Activated T-cell treated with anti-CD3 and anti-CD28 coated beads, Interleukin-2, amount 50 U/mL, for 48 hours (primary cell): ENCODE data around the gene TF.

Experiments
- DNase-seq, 2 experiments: peaks; one replicate each; pipeline ENCODE4 v3.0.0-alpha.2; 2020

The TF gene

GRCh38 chr3:133820889-133821675 lies 74.9 kb downstream of the TF start:
- no peak for DNase-seq

- no peak for DNase-seq
These were observed 75.8 kb downstream of the TF start for GRCh38 chr3:133821767-133822638.

- DNase-seq: no peak
These were observed 78.8 kb downstream of the TF start for GRCh38 chr3:133824961-133825485.

GRCh38 chr3:133825969-133826727 lies 80.0 kb downstream of the TF start:
- no peak for DNase-seq

- no peak for DNase-seq
These were observed 80.9 kb downstream of the TF start for GRCh38 chr3:133827136-133827535.

GRCh38 chr3:133827684-133828083 lies 81.5 kb downstream of the TF start:
- no peak for DNase-seq

- no peak for DNase-seq
These were observed 82.5 kb downstream of the TF start for GRCh38 chr3:133828576-133829309.

- DNase-seq: no peak
These were observed 83.1 kb downstream of the TF start for GRCh38 chr3:133829310-133829707.

GRCh38 chr3:133830071-133830470 lies 83.9 kb downstream of the TF start:
- no peak for DNase-seq

- no peak for DNase-seq
These were observed 86.0 kb downstream of the TF start for GRCh38 chr3:133831966-133832801.

GRCh38 chr3:133832802-133833144 lies 86.6 kb downstream of the TF start:
- no peak for DNase-seq

GRCh38 chr3:133833267-133833666 lies 87.1 kb downstream of the TF start:
- no peak for DNase-seq

- no peak for DNase-seq
These were observed 87.9 kb downstream of the TF start for GRCh38 chr3:133833880-133834620.

- DNase-seq: peak; percentile 8 to 10
These were observed 88.6 kb downstream of the TF start for GRCh38 chr3:133834621-133835417.

GRCh38 chr3:133835418-133835743 lies 89.2 kb downstream of the TF start:
- DNase-seq: peak; percentile 2 to 5

GRCh38 chr3:133835961-133836360 lies 89.8 kb downstream of the TF start:
- peak; percentile 2 to 10 for DNase-seq

- peak; percentile 6 to 9 for DNase-seq
These were observed 90.4 kb downstream of the TF start for GRCh38 chr3:133836497-133837158.

- peak in 1 of 2 experiments; percentile 11 for DNase-seq
These were observed 91.5 kb downstream of the TF start for GRCh38 chr3:133837487-133838295.
